Measurements from ENCODE around the gene OVCA2.

Gene OVCA2

GRCh38 chr17:2023692-2024571, 17.9 kb upstream of the OVCA2 start:
- peaks cover 78% of the 10 kb centered on the region for H3K4me1 ChIP-seq
- H3K27ac ChIP-seq: peak overlapping the region; percentile 81
- no peak for TF ChIP-seq Cebpa-rat (IDR thresholded peaks at IDR 0.05)
- H3K36me3 ChIP-seq: no peaks in the 10 kb centered on the region
- peak overlapping the region; percentile 86 for H3K9ac ChIP-seq
- H3K9me3 ChIP-seq: no peaks in the 10 kb centered on the region
- peak overlapping the region; percentile 100 for H3K4me2 ChIP-seq
- H3K27me3 ChIP-seq: peaks cover 25% of the 10 kb centered on the region; the same call in 1 of the 2 replicates
- H3K4me3 ChIP-seq: peak overlapping the region; percentile 79
- H4K20me1 ChIP-seq: peaks cover 24% of the 10 kb centered on the region

- H3K36me3 ChIP-seq: no peaks in the 10 kb centered on the region
- no peak for TF ChIP-seq Cebpa-rat (IDR thresholded peaks at IDR 0.05)
- peaks cover 25% of the 10 kb centered on the region; the same call in 1 of the 2 replicates for H3K27me3 ChIP-seq
- peak overlapping the region; percentile 86 for H3K9ac ChIP-seq
- no peaks in the 10 kb centered on the region for H3K9me3 ChIP-seq
- peaks cover 78% of the 10 kb centered on the region for H3K4me1 ChIP-seq
- H3K27ac ChIP-seq: peak overlapping the region; percentile 81
- H4K20me1 ChIP-seq: peaks cover 17% of the 10 kb centered on the region
- peak overlapping the region; percentile 79 for H3K4me3 ChIP-seq
- peak overlapping the region; percentile 100 for H3K4me2 ChIP-seq
Measured at GRCh38 chr17:2024572-2025219, 17.1 kb upstream of the OVCA2 start.

- Histone ChIP-seq H3K4me2 (peak within 1 kb of the TSS; percentile 100), H3K36me3 (no peaks in the 10 kb centered on the region), H3K27me3 (peaks cover 25% of the 10 kb centered on the region; the same call in 1 of the 2 replicates), H3K4me3 (peak within 1 kb of the TSS; percentile 79), H3K9me3 (no peaks in the 10 kb centered on the region), H3K9ac (peak within 1 kb of the TSS; percentile 86), H4K20me1 (peaks cover 11% of the 10 kb centered on the region), H3K27ac (peak within 1 kb of the TSS; percentile 81), H3K4me1 (peaks cover 74% of the 10 kb centered on the region)
- TF ChIP-seq Cebpa-rat (IDR thresholded peaks at IDR 0.05): no peak
Measured at GRCh38 chr17:2025220-2025621, 16.6 kb upstream of the OVCA2 start, which contains the start of gene RTN4RL1. Gene RTN4RL1 (minus strand): TSS chr17:2025334. CDS start chr17:2024865, 469 bp downstream.

- H3K4me1 ChIP-seq: peaks cover 69% of the 10 kb centered on the region
- no peaks in the 10 kb centered on the region for H3K9me3 ChIP-seq
- H3K4me2 ChIP-seq: peak overlapping the region; percentile 100
- H3K9ac ChIP-seq: peak overlapping the region; percentile 73
- H3K36me3 ChIP-seq: no peaks in the 10 kb centered on the region
- H3K27ac ChIP-seq: peak overlapping the region; percentile 53; the same call in 1 of the 2 replicates
- H3K27me3 ChIP-seq: peaks cover 25% of the 10 kb centered on the region; the same call in 1 of the 2 replicates
- H3K4me3 ChIP-seq: peak overlapping the region; percentile 79
- peaks cover 7% of the 10 kb centered on the region for H4K20me1 ChIP-seq
- TF ChIP-seq Cebpa-rat (IDR thresholded peaks at IDR 0.05): no peak
Measured at GRCh38 chr17:2025622-2026309, 16.1 kb upstream of the OVCA2 start.

- TF ChIP-seq Cebpa-rat (IDR thresholded peaks at IDR 0.05): no peak
- peak overlapping the region; percentile 98 for H3K4me2 ChIP-seq
- peaks cover 25% of the 10 kb centered on the region; the same call in 1 of the 2 replicates for H3K27me3 ChIP-seq
Measured at GRCh38 chr17:2027528-2028233, 14.1 kb upstream of the OVCA2 start.

GRCh38 chr17:2028234-2028614, 13.6 kb upstream of the OVCA2 start:
- H3K4me2 ChIP-seq: peak overlapping the region; percentile 98
- H3K27ac ChIP-seq: no peak overlapping the region
- no peak for TF ChIP-seq Cebpa-rat (IDR thresholded peaks at IDR 0.05)
- H3K4me1 ChIP-seq: peaks cover 69% of the 10 kb centered on the region
- H3K9ac ChIP-seq: peak overlapping the region; percentile 25
- peaks cover 25% of the 10 kb centered on the region; the same call in 1 of the 2 replicates for H3K27me3 ChIP-seq
- H3K4me3 ChIP-seq: no peak overlapping the region
- no peaks in the 10 kb centered on the region for H3K9me3 ChIP-seq
- H4K20me1 ChIP-seq: peaks cover 24% of the 10 kb centered on the region; the same call in 1 of the 2 replicates
- H3K36me3 ChIP-seq: no peaks in the 10 kb centered on the region

More at GRCh38 chr17:2027528-2028233, 14.1 kb upstream of the OVCA2 start:
- Histone ChIP-seq H3K36me3 (no peaks in the 10 kb centered on the region), H3K27ac (no peak overlapping the region), H3K4me1 (peaks cover 69% of the 10 kb centered on the region), H3K9me3 (no peaks in the 10 kb centered on the region), H3K9ac (peak overlapping the region; percentile 25), H4K20me1 (peaks cover 20% of the 10 kb centered on the region; the same call in 1 of the 2 replicates), H3K4me3 (no peak overlapping the region)

GRCh38 chr17:2028737-2029136, 13.1 kb upstream of the OVCA2 start:
- TF ChIP-seq Cebpa-rat (IDR thresholded peaks at IDR 0.05): no peak
- H4K20me1 ChIP-seq: peaks cover 28% of the 10 kb centered on the region; the same call in 1 of the 2 replicates
- H3K9me3 ChIP-seq: no peaks in the 10 kb centered on the region
- peak overlapping the region; percentile 98 for H3K4me2 ChIP-seq
- H3K27ac ChIP-seq: no peak overlapping the region
- 0 out of 2 replicates have a peak overlapping the region, but pooled peaks have one; percentile 25 for H3K9ac ChIP-seq
- peaks cover 71% of the 10 kb centered on the region for H3K4me1 ChIP-seq
- H3K27me3 ChIP-seq: peaks cover 25% of the 10 kb centered on the region; the same call in 1 of the 2 replicates
- H3K4me3 ChIP-seq: peak overlapping the region; percentile 93; the same call in 1 of the 2 replicates
- H3K36me3 ChIP-seq: no peaks in the 10 kb centered on the region

GRCh38 chr17:2029911-2030778, 11.7 kb upstream of the OVCA2 start, which contains the start of gene DPH1:
Gene DPH1 (plus strand): TSS chr17:2030153. CDS start chr17:2030170, 17 bp downstream.
- Histone ChIP-seq H4K20me1 (peaks cover 28% of the 10 kb centered on the region; the same call in 1 of the 2 replicates), H3K9me3 (no peaks in the 10 kb centered on the region), H3K36me3 (no peaks in the 10 kb centered on the region), H3K27ac (peak within 1 kb of the TSS; percentile 85), H3K9ac (peak within 1 kb of the TSS; percentile 87), H3K27me3 (peaks cover 15% of the 10 kb centered on the region; the same call in 1 of the 2 replicates), H3K4me2 (peak within 1 kb of the TSS; percentile 98), H3K4me1 (peaks cover 74% of the 10 kb centered on the region), H3K4me3 (peak within 1 kb of the TSS; percentile 93)
- no peak for TF ChIP-seq Cebpa-rat (IDR thresholded peaks at IDR 0.05)
